Fibroblast of skin of right quadriceps (primary cell): ENCODE results near the gene PDE11A.
A peak's percentile ranks its signal among the peaks of the same experiment; 100 is the strongest.
"Not testable (repeated sequence)": the region's sequence is repeated elsewhere in the genome, so short reads cannot be mapped to it uniquely, and the experiment has no call there.

Experiments
- DNase-seq: peaks from one replicate; pipeline ENCODE4 v3.0.0-alpha.2; 2013

The PDE11A gene

DNA sequence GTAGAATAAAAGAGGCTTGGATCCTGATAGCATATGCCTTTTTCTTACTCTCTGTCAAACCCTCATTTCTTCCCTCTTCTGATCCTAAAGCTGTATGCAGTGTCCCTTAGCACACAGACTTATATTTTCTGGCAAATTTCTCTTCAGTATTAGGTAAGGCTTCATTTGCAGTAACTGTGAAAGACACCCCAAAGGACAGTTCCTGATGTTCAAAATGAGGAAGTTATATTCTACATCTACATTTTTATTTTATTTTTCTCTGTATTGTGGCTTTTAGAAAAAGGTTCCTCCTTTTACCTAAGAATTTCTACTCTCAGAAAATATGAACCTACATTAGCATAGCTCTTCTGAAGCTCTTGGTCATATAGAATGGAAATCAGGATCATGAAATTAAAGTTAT, 261.7 kb downstream of the PDE11A start:
- no peak for DNase-seq

DNA sequence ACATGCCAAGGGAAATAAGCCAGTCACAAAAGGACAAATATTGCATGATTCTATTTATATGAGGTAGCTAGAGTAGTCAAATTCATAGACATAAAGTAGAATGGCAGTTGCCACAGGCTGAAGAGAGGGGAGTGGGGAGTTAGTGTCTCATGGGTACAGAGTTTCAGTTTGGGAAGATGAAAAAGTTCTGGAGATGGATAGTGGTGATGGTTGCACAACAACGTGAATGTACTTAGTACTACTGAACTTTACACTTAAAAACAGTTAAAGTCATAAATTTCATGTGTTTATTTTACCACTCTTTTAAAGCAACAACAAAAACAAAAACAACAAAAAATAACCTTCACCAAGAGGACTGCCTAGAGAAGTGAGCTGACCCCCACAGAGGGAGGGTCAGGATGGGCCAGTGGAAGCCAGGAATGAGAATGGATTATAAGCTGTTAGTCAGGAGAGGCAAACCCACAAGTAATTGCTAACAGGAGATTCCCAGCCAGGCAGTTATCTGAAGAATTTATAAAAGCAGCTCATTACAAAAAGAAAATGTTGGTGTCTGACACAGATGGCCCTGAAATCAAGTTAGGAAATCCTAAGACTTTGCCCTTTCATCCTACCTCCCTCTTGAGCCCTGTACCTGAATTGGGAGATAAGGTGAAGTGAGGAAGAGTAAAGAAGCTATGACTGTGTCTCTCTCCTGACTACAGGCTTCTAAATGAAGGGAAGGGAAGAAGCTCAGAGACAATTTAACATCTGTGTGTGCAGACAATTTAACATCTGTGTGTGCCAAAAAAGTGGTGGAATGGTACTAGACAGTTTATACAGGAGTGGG, 263.4 kb downstream of the PDE11A start:
- no peak for DNase-seq

DNA sequence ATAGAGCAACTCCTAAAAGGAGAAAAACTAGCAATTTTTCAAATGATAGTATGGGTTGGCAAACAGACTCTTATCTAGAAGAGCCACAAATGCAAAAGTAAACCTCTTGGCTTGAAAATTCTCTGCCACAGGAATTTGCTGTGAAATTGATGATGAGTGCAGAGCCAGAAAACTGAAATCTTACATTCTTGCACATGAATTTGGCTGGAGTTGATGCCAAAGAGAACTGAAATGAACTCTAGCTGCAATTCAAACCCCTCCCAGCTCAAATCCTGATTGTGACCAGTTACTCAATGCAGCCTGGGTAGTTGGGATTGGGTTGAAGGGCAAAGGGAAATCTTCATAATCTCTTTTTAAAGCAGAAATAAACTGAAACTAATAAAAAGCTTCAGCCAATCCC, 266.6 kb downstream of the PDE11A start:
- DNase-seq: no peak

DNA sequence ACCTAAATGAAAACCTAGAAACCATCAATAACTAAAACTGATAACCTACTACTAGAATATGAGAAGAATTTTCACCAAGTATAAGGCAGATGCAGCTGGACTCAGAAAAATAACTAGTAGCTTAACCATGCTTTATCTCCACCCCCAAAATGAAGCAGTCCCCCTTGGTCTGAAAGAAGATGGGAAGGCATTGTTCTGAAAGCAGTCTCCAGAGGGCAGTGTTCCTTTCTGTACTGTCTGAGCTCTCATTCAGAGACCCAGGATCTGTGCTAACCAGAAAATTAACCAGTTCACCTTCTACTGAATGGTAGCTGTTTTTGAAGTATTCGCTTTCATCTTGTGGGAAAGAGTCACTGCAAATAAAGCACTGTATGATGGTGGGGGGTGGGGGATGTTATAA, 273.0 kb downstream of the PDE11A start:
- DNase-seq: no peak

DNA sequence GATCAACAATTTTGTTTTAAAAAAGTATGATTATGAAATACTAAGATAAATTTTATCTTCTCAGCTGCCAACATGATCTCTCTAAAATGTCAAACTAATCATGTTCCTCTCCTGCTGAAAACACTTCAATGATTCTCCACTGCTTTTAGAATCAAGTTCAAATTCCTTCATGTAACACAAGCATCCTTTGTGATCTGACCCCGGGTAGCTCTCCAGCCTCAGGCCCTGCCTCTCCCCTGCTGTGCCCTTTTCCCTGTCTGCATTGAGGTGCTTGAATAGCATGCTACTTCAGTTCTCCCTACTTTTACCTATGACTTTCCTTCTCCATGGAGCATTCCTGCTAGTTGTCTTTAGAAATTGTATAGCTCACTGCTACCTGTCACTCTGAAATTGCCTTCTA, 274.8 kb downstream of the PDE11A start:
- no peak for DNase-seq

DNA sequence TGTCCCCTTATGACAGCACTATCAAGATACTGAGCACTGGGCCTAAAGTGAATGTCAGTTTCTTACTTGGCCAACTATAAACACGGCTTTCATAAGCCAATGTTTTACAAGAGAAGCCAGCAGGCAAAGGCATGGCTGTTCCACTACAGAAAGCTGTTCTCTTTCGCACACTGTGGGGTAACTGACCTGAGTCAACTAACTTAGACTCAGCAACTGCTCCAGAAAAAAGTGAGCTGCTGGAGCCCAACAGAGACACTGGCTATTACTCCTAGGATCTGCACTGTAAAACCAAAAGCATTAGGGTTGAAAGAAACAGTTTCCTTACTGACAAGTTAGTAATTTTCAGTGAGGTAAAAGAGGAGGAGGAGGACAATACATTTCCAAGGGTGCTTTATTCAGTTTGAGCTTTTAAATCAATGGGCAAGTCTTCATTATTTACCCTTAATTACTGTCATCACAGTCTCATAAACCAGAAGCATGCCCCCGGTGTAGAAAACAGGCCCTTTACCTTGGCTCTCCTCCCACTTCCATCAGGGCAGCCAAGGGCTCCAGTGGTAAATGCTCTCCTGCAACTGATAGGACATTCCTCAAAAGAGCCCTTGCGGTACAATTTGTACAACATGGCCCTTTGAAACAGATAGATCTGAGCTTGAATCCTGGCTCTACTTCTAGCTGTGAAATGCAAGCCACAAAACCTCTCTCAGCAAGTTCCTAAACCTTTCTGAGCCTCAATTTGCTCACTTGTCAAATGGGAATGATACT, 275.7 kb downstream of the PDE11A start:
- no peak for DNase-seq

DNA sequence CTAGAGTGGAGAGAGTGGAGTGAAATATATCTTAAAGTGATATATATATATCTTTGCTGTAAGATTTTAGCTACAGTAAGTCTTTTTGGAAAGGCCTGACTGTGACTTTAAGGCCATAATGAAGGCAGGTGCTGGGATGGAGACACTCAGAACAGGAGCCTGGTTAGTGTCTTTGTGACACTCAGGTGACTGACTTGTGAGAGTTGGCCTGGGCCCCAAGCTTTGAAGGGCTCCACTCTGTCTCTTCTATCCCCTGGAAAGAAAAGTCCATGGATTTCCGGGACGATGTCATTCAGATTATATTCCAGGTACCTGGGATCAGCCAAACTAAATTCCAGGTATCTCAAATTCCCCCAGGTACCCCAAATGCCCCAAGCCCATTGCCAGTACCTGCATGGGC, 276.6 kb downstream of the PDE11A start:
- no peak for DNase-seq

DNA sequence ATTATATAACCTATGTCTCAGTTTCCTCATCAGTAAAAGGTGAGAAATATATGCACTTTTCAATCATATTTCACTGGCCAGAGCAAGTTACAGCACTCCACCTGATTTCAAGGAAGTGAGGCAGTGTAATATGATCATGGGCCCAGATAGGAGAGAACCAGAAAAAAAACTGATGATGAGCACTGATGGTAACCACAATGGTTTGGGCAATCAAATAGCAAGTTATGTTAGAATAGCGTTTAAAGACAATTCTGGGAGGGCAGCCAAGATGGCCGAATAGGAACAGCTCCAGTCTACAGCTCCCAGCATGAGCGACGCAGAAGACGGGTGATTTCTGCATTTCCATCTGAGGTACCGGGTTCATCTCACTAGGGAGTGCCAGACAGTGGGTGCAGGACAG, 287.4 kb downstream of the PDE11A start:
- DNase-seq: not testable (repeated sequence)

DNA sequence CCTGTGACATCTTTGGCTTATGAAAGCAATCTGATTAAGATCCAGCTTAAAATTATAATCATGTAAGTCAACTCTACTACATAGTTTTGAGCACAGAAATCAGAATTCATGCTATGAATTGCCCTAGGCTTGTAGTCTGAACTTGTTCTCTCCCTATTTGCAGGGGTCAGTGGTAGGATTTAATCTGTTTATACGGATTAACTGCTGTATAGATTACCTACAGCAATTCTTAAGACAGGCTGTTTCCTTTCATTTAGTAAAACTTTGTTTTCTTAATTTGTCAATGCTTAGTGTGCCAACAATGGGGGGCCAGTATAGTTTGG, 287.9 kb downstream of the PDE11A start:
- DNase-seq: no peak

DNA sequence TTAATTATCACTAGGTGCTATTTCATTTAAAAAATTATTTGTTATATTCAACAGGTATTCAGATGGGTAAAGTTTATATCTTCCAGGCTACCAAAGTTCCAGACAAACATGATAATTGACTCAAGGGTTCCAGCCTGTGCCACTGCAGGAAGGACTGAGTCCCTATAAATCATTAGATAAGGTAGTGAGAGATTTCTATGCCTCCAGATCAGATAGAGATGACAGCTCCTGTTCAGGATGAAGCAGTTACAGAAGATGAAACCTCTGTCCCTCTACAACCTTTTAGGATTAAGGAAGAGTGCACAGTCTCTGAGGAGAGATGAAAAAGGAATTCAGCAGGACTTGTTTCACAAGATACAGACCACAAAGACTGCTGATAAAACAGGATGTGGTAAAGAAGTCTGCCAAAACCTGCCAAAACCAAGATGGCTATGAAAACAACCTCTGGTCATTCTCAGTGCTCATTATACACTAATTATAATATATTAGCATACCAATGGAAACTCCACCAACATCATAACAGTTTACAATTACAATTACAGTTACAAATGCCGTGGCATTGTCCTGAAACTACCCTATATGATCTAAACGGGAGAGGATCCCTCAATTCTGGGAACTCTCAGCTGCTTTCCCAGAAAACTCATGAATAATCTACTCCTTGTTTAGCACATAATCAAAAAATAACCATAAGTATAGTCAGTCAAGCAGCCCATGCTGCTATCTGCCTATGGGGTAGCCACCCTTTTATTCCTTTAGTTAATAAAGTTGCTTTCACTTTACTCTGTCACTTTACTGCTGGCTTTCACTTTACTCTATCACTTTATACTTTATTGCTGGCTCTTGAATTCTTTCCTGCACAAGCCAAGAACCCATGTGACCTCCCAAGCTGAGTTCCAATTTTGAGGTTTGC, 288.5 kb downstream of the PDE11A start:
- DNase-seq: no peak

DNA sequence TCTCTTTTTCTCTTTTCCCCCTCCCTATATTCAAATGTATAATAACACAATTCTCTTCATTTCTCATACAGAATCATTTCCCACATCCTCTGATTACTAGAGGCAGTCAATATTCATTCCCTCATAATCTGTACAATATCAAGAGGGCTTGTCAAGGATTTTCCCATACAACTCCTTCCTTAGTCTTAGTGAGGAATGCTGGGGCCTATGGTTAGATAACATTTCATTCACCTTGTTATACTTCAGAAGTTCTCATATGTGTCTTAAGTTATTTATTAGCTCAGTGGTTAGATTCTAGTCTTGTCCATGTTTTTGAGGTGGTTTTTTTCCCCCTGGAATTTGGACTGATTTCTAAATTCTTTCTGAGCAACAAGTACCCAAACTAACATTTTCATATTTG, 289.5 kb downstream of the PDE11A start:
- DNase-seq: no peak

DNA sequence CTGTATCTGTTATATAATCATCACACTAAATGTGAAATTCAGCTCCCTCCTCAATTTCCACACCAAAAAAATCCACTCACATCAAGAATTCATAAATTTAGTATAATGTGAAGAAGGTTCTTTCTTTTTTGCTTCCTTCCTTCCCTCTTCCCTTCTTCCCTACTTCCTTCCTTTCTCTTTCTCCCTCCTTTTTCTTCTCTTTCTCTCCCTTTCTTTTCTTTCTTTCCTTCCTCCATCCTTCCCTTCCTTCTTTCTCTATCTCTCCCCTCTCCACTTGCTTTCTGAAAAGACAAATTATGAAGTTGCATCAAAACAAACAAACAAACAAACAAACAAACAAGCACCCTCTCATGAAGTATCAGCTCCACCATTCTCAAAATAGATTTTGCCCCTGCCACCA, 290.0 kb downstream of the PDE11A start:
- DNase-seq: no peak

DNA sequence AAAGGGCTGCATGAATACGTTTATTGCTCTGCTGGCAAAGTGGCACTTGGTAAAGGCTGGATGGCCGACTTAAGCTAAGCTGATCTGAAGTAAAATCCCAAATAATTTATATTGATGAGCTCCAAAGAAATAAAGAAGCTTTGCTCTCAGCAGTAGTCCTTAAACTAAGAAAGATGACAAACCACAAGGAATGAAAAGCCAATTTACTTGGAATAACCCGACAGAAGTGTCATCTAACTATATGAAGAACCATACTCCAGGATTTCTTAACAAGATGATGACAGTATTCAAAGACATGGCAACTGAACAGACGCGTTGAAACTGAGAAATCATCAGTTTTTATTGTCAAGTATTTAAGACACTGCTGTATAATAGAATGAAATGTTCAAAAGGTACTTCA, 294.1 kb downstream of the PDE11A start:
- no peak for DNase-seq

DNA sequence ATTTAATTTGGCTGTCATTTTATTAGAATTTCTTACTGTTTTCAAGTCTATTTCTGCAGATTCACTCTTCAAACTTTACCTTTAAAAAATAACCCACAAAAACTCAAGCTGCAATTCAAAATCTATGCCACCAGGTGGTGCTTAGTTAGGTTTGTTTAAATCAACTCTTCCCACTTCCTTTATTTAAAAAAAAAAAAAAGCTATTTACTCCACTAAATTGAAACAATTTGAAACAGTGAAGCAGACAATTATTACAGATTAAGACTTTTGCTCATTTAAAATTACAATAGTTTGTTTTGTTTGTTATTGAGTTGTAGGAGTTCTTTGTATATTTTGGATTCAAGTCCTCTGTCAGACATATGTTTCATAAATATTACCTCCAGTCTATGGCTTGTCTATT, 300.0 kb downstream of the PDE11A start:
- peak; percentile 15 for DNase-seq

DNA sequence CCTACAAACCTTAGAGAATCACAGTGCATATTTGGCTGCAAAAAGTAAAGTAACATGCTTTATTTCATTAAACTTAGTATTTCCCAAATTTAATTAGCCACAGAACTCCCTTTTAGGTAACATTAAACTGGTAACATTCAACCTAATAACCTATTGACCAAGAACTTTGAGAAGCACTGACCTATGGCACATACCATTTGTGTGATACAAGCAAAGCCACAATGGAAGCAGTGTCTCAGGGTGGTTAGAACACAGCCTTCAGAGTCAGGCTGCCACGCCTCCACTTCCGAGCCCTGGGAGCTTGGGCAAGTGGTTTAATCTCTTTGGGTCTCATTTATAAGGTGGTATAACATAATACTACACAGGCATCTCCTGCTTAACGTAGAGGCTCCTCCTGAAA, 301.4 kb downstream of the PDE11A start:
- no peak for DNase-seq

DNA sequence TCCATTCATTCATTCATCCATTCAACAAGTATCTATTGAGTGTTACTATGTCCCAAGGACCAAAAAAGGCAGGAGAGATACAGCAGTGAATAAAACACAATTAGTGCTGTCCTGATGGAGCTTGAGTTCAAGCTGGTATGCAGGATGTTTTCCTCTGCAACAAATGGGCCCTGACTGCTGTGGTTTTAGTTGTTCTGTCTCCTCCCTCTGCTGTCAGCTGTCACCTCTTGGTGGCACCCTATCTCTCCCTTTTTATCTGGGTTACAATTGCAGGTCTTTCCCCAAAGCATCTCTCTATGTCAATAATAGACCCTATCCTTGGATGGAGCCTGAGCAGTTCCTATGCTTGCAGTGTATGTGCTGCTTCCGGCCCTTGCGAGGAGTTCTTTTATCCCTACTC, 304.8 kb downstream of the PDE11A start:
- no peak for DNase-seq

DNA sequence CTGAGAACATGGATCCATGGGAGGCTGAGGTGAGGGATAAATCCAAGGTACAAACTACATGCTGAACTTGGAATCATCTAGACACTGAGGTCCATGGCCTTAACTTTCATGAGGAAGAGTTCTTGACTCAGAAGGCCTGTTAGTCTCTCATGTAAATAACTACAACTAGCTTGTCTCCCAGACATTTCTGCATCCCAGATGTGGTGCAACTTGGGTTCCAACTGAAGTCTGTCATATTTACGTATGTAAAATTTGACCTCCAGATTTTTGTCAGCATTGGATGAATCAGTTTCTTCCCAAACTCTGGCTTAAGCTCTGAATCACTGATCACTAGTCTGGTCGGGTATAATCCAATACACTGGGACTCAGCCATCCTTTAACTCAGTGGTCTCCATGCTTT, 306.9 kb downstream of the PDE11A start:
- DNase-seq: peak; percentile 5

DNA sequence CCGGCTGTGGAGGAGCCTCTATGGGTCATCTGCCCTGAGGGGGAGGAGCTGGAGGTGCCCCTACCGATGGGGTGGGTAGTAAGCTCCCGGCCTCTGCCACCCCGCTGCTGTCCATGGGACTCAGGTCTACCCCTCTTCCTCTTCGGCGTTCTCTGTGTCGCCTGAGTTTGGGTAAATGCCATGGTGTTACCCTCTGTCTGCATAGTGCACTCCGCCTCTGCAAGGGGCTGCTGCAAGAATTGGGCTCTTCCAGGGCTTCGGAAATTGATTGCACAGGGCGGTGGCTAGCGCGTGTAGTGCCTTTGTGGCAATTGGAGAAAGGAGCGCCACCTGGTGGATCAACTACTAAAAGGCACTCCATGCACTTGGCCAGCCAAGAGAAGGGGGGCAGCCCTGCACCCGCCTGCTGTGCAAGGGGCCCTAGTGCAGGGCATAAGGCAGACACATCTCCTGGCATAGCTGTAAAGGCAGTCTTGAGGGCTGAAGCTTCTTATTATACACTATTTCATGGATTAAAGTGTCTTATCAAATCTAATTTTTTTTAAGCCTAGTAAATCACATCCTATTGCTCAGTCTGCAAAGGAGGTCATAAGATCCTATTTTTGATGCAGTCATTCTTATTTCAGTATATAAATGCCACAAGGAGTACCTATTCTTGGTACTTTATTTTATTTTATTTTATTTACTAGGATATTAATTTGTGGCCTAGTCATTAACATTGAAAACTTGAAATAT, 308.9 kb downstream of the PDE11A start:
- DNase-seq: peak; percentile 66

DNA sequence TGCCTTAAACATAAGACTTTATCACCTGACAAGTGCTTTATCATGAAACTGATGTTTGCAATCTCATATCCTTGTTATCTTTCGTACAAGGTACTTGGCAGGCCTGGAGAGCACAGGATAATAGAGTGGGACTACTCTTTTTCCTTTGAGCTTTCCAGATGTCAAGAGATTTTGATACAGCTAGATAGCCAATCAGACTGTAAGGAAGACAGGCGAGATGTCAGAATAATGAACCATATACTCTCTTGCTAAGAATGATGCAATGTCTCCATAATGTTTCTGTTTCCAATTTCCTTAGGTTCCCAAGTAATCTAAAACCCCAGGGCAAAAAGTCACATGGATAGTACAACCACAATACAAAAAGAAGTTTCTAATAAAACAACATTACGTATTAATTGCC, 313.1 kb downstream of the PDE11A start:
- peak; percentile 36 for DNase-seq

DNA sequence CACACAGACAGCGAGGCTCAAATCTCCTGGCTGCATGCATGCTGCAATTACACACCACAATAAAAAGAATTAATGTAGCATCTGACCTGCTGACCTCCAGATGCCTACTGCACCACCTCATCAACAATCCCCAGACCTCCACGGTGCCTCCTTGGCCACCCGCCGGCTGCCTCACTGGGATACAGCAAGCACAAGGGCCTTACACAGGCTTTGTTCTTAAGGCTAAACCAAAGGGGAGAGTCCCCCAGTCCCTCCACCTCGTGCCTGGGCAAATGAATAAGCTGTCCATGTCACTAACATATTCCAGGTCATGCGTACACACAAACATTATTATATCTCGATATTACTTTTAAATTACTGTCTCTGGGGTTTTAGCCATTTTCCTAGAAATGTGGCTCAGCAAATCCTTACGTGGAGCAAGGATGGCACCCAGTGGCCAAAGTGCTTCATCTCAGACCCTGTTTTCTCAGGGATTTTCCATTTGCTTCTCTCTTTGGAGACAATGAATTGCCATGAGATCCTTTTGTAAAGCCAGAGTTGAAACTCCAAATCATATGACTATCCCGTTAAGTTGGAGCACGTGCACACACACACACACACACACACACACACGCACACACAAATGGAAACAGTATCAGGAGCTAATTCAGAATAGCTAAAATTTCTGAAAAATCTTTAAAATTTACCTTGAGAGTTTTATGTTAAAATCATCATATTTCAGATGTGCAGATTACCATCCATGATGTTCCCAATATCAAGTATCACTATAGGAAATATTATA, 313.8 kb downstream of the PDE11A start:
- peak; percentile 51 for DNase-seq

DNA sequence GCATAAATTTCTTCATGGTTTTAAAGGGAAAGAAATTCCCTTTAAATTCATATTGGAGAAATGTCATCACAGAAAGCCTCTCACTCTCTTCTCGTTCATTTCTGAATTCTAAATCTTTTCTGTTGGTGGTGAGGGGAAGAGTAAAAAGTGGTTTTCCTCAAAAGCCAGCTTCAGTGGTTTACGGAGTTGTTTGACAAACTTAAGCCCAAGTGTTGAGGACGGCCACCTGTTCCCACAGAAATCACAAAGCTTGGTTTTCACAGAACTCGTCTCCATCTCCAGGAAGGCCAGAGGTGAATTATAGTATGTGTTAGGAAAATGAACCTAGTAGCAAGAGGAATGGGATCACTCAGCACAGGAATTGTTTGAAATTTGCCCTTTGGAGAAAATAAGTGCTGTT, 316.2 kb downstream of the PDE11A start:
- no peak for DNase-seq

DNA sequence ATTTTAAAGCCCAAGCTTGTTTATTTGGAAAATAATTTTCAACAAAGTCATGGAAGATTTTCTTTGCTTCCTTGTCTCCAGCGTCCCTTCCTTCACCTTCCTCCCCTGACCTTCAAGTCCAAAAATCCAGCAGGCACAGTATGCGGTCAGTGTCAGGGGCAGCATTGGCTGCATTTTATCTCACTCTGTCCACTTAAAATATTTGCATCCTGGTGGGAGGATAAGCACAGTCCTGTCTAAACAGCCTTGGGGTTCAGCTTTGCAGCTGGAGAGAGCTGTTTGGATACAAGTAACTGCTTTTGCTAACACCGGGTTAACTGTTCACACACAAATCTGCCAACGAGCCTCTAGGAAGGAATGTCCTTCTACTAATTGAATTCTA, 318.1 kb downstream of the PDE11A start:
- DNase-seq: no peak
